MM.1S (cell line): ENCODE results near the gene HYOU1.
"Not testable (repeated sequence)": the region's sequence is repeated elsewhere in the genome, so short reads cannot be mapped to it uniquely, and the experiment has no call there.

Experiments used
- DNase-seq: peaks from one replicate; pipeline ENCODE4 v3.0.0-alpha.2; 2015
- H2AFZ ChIP-seq: fragments of 300-600 bp; sonication (generic); 2 replicates; pipeline ENCODE4 v1.6.0; 2016; ENCODE audit warnings: antibody characterized with exemption, low read length
- H3F3A ChIP-seq: fragments of 300-600 bp; sonication (generic); 2 replicates; pipeline ENCODE4 v1.6.1; 2016; ENCODE audit warnings: mild to moderate bottlenecking, antibody characterized with exemption, low read length, moderate library complexity, mixed read lengths; ENCODE audit not compliant: insufficient read depth
- H3K27ac ChIP-seq: fragments of 300-600 bp; sonication (generic); 2 replicates; pipeline ENCODE4 v1.5.1; 2016; ENCODE audit warnings: mild to moderate bottlenecking, low read length
- H3K27me3 ChIP-seq: fragments of 300-600 bp; sonication (generic); replicated peaks from 2 replicates; pipeline ENCODE4 v1.6.0; 2016; ENCODE audit warnings: low read length; ENCODE audit not compliant: insufficient read depth
- H3K36me3 ChIP-seq: fragments of 300-600 bp; sonication (generic); replicated peaks from 2 replicates; pipeline ENCODE4 v1.6.1; 2016; ENCODE audit warnings: mild to moderate bottlenecking, low read length, mixed read lengths; ENCODE audit not compliant: insufficient read depth
- H3K4me1 ChIP-seq: fragments of 300-600 bp; sonication (generic); 2 replicates; pipeline ENCODE4 v1.6.1; 2016; ENCODE audit warnings: low read length, mixed read lengths
- H3K4me2 ChIP-seq: fragments of 300-600 bp; sonication (generic); 2 replicates; pipeline ENCODE4 v1.6.0; 2016; ENCODE audit warnings: low read depth, low read length
- H3K4me3 ChIP-seq: fragments of 300-600 bp; sonication (generic); 2 replicates; pipeline ENCODE4 v1.5.1; 2016; ENCODE audit warnings: low read length, mixed read lengths
- H3K79me2 ChIP-seq: fragments of 300-600 bp; sonication (generic); 2 replicates; pipeline ENCODE4 v1.6.1; 2016; ENCODE audit warnings: mixed run types, low read length, mixed read lengths
- H3K9ac ChIP-seq: fragments of 300-600 bp; sonication (generic); 2 replicates; pipeline ENCODE4 v1.6.1; 2016; ENCODE audit warnings: low read length, mixed read lengths
- H3K9me2 ChIP-seq: fragments of 300-600 bp; sonication (generic); replicated peaks from 2 replicates; pipeline ENCODE4 v1.6.1; 2016; ENCODE audit warnings: mild to moderate bottlenecking, low read length, mixed read lengths; ENCODE audit not compliant: insufficient read depth
- H3K9me3 ChIP-seq: fragments of 300-600 bp; sonication (generic); replicated peaks from 2 replicates; pipeline ENCODE4 v1.6.1; 2016; ENCODE audit warnings: mild to moderate bottlenecking, low read length, mixed read lengths; ENCODE audit not compliant: insufficient read depth
- H4K20me1 ChIP-seq: fragments of 300-600 bp; sonication (generic); 2 replicates; pipeline ENCODE4 v1.6.1; 2016; ENCODE audit warnings: mild to moderate bottlenecking, low read length, moderate library complexity, mixed read lengths; ENCODE audit not compliant: insufficient read depth
- CTCF ChIP-seq: fragments of 300-600 bp; sonication (generic); IDR thresholded peaks from 2 replicates; pipeline ENCODE4 v1.5.1; 2016; ENCODE audit warnings: antibody characterized with exemption, low read length, mixed read lengths
- EZH2 ChIP-seq: fragments of 300-600 bp; sonication (generic); optimal IDR thresholded peaks from 2 replicates; pipeline ENCODE3; 2017; ENCODE audit warnings: low read depth, mild to moderate bottlenecking, antibody characterized with exemption, low read length, mixed read lengths
- EZH2phosphoT487 ChIP-seq: fragments of 300-600 bp; sonication (generic); IDR thresholded peaks from 2 replicates; pipeline ENCODE4 v1.6.1; 2018; ENCODE audit warnings: antibody characterized with exemption, low read length

HYOU1 gene

GRCh38 chr11:119041821-119042514, 15.0 kb downstream of the HYOU1 start:
- H3K27ac ChIP-seq = peak overlapping the region; percentile 32; the same call in 1 of the 2 replicates
- no peaks in the 10 kb centered on the region for H3K9me2 ChIP-seq
- H3K4me1 ChIP-seq = peaks cover 15% of the 10 kb centered on the region
- H3K36me3 ChIP-seq = no peaks in the 10 kb centered on the region
- H3K27me3 ChIP-seq = no peaks in the 10 kb centered on the region
- H3K9me3 ChIP-seq = no peaks in the 10 kb centered on the region
- no peak overlapping the region for H3K9ac ChIP-seq
- no peak overlapping the region for H3K4me3 ChIP-seq
- no peak for TF ChIP-seq EZH2phosphoT487
- TF ChIP-seq EZH2 = no peak
- TF ChIP-seq CTCF = no peak
- H4K20me1 ChIP-seq = no peaks in the 10 kb centered on the region
- H3K4me2 ChIP-seq = peak overlapping the region; percentile 41; the same call in 1 of the 2 replicates
- peak; percentile 70 for DNase-seq
- H2AFZ ChIP-seq = 0 out of 2 replicates have a peak overlapping the region, but pooled peaks have one; percentile 56
- H3K79me2 ChIP-seq = no peaks in the 10 kb centered on the region
- H3F3A ChIP-seq = peaks cover 21% of the 10 kb centered on the region

GRCh38 chr11:119039471-119039870, 17.5 kb downstream of the HYOU1 start:
- not testable (repeated sequence) for H3K9me2 ChIP-seq, H3K4me3 ChIP-seq, H3K9ac ChIP-seq, H3K27me3 ChIP-seq, H3K9me3 ChIP-seq, H2AFZ ChIP-seq, H3K36me3 ChIP-seq, H4K20me1 ChIP-seq, H3K27ac ChIP-seq, H3K4me2 ChIP-seq, DNase-seq, H3K79me2 ChIP-seq
- Histone ChIP-seq H3K4me1 (peaks cover 15% of the 10 kb centered on the region), H3F3A (peaks cover 21% of the 10 kb centered on the region)

GRCh38 chr11:119038884-119039283, 18.1 kb downstream of the HYOU1 start:
- H3K27ac ChIP-seq = no peak overlapping the region
- H3K4me3 ChIP-seq = no peak overlapping the region
- TF ChIP-seq CTCF (no peak), EZH2phosphoT487 (no peak), EZH2 (no peak)
- no peaks in the 10 kb centered on the region for H3K27me3 ChIP-seq
- peaks cover 15% of the 10 kb centered on the region for H3K4me1 ChIP-seq
- no peaks in the 10 kb centered on the region for H3K36me3 ChIP-seq
- no peaks in the 10 kb centered on the region for H3K9me2 ChIP-seq
- H3K9ac ChIP-seq = no peak overlapping the region
- DNase-seq = no peak
- peaks cover 16% of the 10 kb centered on the region for H3F3A ChIP-seq
- H3K79me2 ChIP-seq = no peaks in the 10 kb centered on the region
- H4K20me1 ChIP-seq = no peaks in the 10 kb centered on the region
- no peak overlapping the region for H3K4me2 ChIP-seq
- H2AFZ ChIP-seq = no peak overlapping the region
- H3K9me3 ChIP-seq = no peaks in the 10 kb centered on the region

- Histone ChIP-seq H3K79me2 (peaks cover 8% of the 10 kb centered on the region), H3K4me1 (no peaks in the 10 kb centered on the region), H3F3A (peaks cover 3% of the 10 kb centered on the region), H3K9me2 (no peaks in the 10 kb centered on the region), H3K9me3 (no peaks in the 10 kb centered on the region), H3K4me3 (no peak overlapping the region), H3K36me3 (no peaks in the 10 kb centered on the region), H3K27me3 (no peaks in the 10 kb centered on the region), H3K4me2 (no peak overlapping the region), H3K9ac (no peak overlapping the region), H3K27ac (no peak overlapping the region), H4K20me1 (no peaks in the 10 kb centered on the region), H2AFZ (no peak overlapping the region)
- TF ChIP-seq CTCF (no peak), EZH2 (no peak), EZH2phosphoT487 (no peak)
- no peak for DNase-seq
These were observed 22.2 kb downstream of the HYOU1 start for GRCh38 chr11:119034813-119035212.

- Histone ChIP-seq H3F3A (peaks cover 15% of the 10 kb centered on the region), H3K79me2 (peaks cover 22% of the 10 kb centered on the region), H3K4me1 (peaks cover 12% of the 10 kb centered on the region)
- H3K27ac ChIP-seq, H3K27me3 ChIP-seq, H3K9me3 ChIP-seq, H3K4me3 ChIP-seq, H3K9ac ChIP-seq, H3K4me2 ChIP-seq, H2AFZ ChIP-seq, H3K36me3 ChIP-seq, H4K20me1 ChIP-seq, H3K9me2 ChIP-seq, DNase-seq: not testable (repeated sequence)
These were observed 23.6 kb downstream of the HYOU1 start for GRCh38 chr11:119033421-119033820.
